Measurements from ENCODE around the gene POLR2C.
"Not testable (repeated sequence)": the region's sequence is repeated elsewhere in the genome, so short reads cannot be mapped to it uniquely, and the experiment has no call there.

POLR2C gene

DNA sequence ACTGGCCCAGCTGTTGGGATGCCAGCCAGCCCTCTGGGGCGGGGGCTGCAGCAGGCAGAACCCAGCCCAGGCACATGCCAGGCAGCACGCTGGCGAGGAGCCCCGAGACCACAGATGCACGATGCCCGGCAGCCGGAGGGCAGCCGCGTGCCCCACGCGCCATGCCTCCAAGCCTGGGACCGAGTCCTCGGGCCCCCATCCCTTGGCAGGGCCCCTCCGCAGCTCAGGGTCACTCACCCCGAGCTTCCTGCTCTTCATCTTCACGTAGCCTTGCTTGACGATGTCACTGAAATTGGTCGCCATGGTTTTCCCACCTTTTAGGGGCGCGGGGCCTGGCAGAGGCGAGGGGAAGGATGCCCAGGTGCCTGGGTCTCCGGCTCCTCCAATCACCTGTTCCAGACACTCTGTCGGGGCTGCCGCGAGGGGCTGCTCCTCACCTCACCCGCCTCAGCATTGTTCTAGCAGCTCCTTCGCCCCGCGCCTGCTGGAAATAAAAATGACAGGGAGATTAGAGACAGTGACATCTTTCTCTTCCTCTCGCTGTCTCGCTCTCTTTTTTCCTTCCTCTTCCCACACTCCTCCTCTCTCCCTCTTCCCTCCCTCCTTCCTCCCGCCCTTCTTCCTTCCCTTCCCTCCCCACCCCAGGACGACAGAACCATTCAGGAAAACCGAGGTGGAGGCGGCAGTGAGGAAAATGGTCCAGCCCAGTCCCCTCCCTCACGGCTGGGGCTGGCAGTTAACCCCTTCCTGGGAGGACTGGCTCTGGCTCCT is 16.9 kb downstream of the POLR2C start:
- DNase-seq (ENCODE audit: low read depth in 2 of 2) = no peak

DNA sequence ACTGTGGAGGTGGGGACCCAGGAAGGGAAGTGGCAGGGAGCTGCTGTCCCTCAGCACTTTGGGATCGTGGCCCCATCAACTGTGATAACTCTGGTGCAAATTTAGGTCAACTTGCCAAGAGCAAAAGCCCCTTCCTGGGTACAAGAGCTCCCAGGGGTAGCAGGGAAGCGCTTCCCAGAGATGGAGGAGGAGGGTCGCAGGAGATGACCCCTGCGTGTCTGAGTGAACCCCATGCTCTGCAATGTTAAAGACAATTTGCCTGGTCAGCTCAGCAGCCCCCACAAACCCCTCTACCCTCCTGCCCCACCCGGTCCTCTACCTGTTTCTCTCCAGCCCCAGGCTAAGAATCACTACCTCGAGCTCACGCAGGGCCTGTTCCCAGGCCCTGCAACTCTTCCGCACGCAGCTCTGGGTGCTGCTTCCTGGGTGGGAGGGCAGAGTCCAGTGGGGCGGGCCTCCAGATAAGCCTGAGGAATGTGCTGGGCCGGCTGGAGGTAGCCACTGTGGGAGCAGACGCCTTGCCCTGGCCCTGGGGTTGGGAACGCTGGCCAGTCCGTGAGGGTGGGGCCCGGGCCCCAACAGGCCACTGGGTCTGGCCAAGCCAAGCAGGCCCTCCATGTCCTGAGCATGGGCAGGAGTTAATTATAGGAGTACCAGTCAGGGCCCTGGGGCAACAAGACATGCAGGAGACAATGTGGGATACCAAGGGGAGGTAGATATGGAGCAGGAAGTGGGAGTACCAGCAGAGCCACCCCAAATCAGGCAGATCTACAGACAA is 17.7 kb downstream of the POLR2C start:
- DNase-seq (ENCODE audit: low read depth in 2 of 2) = no peak

DNA sequence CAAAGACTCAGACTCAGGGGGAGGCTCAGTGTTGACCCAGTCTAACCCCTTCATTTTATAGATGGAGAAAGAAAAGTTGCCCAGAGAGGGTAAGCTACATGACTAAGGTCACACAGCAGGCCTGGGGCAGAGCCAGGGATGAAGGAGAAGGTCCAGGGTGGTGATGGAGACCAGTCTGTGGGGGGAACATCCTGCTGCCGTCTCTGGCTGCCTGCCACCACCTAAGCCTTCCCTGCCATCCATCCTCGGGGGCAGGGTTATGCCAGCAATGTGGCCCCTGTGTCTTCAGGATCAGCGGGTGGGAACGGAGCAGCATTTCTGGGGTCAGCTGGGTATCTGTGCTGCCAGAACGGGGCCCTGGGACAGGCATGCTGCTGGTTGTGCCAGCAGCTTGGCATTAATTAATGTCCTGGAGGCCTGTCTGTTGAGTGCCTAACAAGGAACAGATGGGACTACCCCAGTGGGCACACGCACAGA is 18.3 kb downstream of the POLR2C start:
- DNase-seq (ENCODE audit: low read depth in 2 of 2) = no peak

DNA sequence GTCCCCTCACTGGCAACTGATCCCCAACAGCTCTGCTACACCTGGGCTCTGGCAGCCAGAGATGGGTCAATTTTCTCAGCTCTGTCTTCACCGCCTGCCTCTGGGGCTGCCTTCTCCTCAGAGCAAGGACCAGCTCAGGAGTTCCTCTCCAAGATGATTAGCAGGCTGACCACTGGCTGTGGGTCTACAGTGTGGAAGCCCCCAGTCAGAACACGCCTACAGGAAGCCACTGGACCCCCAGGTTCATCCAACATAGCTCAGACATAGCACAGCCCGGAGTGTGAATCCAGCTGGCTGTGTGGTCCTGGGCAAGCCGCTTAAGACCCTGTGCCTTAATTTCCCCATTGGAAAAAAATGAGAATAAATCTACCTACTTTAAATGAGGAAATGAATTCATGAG is 18.9 kb downstream of the POLR2C start:
- DNase-seq (ENCODE audit: low read depth in 2 of 2) = no peak

DNA sequence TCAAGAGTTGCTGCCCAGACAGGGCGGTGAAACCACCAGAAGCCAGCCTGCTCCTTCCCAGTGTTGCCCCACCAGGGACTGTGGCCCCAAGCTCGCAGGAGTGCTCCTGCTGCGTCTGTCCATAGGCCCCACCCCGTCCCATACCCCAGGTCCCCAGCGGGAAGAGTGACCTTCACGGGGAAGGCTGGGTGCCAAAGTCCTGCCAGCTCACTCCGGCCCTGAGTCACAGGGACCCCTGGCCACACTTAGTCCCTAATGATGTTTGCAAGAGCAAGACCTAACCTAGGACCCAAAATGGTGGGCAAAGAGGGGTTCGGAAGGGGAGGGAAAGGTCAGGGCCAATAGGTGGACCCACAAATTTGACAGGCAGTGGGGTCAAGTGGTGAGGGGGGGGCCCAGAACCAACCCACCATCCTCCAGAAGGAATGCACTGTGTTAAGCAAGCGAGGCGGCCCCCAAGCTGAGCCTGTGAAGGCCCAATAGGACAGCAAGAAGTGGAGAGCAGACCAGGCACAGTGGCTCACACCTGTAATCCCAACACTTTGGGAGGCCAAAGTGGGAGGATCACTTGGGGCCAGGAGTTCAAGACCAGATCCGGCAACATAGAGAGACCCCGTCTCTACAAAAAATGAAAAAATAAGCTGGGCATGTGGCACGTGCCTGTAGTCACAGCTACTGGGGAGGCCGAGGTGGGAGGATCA is 20.5 kb downstream of the POLR2C start:
- no peak for DNase-seq (ENCODE audit: low read depth in 2 of 2)

DNA sequence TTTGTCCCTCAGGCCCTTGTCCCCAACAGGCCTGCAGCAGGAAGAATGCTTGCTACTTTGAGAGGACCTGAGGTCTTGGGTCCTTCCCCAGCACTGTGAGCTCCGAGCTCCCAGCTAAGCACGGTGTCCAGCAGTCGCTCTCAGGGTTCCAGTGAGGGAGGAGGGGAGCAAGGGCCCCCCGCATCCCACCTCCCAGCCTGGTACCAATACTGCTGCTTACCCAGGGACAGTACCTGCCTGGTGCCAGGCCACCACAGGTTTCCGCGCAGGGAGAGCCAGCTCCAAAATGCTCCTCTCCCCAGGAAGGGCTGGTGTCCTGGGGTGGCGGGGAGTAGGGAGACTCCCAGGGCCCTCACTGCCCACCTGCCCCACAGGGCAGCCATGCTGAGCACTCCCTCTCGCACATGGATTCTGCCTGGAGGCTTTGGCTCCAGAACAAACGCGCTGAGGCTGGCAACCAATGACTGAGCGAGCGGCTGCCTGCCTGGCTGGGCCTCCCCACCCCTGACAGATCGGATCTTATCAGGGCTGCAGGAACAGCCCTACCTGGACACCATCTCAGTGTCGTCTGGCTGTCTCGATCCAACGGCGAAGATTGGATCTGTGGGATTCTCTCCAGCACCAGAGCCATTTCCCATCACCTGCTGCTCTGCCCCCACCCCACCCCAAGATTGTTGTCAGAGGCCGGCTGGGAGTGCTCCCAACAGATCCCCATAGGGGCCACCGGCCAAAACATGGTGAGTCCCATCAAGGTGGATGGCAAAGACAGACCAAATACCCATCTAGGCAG is 21.4 kb downstream of the POLR2C start:
- no peak for DNase-seq (ENCODE audit: low read depth in 2 of 2)

DNA sequence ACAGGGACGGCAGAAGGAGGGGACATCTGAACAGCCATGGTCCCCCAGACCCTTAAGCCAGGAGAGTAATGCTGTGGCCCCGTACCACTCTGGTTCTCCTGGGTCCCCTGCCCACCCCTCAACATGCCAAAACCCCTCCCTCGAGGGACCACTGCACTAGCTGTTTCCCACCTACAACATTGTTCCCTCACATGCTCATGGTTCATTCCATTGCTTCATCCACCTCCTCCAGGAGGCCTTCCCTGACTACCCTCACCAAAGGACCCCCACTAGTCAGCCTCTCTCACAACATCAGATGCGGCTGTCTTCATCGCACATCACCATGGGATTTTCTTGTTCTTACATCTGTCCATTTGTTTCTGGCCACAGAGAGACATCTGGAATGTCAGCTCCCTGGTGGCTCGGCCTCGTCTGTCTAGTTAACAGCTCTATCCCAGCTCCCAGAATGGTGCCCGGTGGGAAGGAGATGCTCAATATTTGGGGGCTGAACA is 22.1 kb downstream of the POLR2C start:
- no peak for DNase-seq (ENCODE audit: low read depth in 2 of 2)

DNA sequence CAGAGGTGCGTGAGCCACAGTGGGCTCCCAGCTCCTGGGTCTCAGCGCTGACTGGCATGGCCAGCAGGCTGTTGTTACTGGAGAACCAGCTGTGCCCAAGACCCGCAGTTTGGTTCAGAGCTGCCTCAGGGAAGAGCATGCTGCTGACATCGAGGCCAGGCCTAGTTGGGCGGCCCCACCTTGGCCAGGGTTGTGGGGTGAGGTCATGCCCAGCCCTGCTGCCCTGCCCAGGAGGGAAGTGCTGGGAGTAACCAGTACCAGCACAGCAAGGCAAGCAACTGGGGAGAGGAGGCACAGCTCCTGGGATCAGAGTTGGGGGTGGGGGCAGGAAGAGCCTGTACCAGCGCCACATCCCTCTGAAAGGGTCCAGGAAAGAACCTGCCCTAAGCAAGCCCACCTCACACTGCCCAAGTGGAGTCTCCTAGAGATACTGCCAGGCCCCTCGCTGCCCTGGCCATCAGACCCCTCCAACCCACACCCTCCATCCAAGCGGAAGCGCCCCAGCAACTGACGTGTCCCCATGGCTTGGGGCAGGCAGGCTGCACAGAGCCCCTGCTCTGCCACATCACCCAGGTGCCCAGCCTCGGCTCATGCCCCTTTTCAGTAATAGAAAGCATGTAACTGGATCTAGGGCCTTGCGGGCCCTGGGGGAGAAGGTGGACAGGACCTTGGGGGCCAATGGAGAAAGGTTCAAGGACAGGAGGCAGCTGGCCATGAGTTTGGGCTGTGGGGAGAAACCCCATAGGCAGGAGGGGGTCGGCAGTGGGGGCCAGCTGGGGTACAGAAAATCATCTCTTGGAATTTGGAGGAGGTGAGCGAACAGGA is 22.8 kb downstream of the POLR2C start:
- no peak for DNase-seq (ENCODE audit: low read depth in 2 of 2)

DNA sequence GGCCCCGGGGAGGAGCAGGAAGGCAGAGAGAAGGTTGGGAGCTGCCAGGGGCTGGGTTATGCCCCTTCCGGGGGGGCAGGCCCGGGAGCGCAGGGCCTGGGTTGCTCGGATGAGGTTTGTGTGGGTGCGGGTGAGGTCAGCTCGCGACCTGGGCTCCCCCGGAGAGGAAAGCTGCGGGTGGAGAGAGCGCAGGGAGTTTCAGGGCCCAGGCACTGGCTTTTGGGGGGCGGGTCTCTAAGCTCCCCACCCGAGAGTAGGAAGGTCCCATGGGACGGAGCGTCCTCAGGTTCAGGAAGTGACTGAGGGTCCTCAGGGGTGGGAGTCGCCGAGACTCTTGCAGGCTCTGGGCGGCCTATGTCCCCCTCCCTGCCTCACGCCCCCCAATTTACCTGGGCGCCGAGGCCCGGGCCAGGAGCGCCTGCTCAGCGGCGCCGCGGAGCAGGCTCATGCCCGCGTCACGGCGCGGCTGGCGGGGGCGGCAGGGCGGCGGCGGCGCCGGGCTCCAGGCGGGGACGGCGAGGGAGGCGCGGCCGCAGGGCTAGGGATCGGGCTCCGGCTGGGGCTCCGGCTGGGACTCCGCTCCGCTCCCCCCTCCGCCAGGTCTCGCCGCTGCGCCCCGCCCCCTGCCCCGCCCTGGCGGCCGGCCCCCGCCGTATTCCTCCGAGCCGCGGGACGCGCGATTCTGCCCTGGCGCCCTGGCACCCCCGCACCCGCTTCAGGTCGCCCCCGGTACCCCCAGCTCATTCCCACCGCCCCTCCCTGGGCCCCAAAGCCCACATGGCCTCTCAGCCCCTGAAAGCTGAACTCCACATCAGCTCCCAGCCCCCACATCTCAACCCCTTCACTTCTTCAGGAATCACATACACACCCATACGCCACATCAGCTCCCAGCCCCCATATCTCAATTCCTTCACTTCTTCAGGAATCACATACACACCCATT is 23.7 kb downstream of the POLR2C start, which contains the start of gene DOK4:
Gene DOK4 (minus strand): TSS at position 578 of the 942 bp plus-strand sequence. CDS start 6,986 bp downstream, outside the sequence.
- DNase-seq (ENCODE audit: low read depth in 2 of 2) = peak; percentile 72 to 86

DNA sequence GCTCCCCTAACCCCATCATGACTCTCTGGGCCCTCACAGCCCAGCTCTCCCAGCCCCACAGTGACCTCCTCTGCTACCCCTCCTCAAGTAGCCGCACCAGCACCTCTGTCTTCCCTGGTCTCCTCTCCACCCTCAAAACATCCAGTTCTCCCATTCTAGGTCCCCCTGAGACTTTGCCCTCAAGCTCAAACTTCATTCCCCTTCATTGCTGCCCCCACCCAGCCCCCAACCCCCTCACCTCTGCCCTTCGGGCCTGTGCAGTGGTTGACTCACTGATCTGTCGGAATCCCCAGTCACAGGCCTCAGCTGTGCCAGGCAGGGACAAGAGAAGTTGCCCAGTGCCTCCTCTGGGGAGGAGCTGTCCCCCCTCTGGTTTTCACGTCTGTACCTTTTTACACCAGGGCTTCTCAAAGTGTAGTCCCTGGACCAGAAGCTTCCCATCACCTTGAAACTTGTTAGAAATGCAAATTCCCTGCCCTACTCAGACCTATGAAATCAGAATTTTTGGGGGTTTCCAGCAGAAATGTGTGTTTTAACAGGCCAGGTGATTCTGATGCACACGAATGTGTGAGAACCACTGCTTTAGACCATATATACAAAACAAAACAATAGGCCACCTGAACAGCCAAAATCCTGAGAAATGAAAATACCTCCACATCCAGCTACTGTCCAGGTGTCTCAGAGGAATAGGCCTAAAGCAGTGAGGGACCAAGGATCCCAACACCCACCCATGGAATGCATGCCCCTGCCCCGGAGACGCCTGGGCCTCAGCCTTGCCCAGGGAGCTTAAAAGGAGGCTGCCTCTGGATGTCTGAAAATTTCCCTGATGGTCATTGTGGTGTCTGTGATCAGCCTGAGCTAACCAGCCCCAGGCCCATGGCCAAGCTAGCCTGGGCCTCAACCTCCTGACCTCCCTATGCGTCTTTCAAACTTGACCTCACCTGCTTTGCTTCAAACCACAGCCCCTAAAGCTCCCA is 24.7 kb downstream of the POLR2C start:
- no peak for DNase-seq (ENCODE audit: low read depth in 2 of 2)

DNA sequence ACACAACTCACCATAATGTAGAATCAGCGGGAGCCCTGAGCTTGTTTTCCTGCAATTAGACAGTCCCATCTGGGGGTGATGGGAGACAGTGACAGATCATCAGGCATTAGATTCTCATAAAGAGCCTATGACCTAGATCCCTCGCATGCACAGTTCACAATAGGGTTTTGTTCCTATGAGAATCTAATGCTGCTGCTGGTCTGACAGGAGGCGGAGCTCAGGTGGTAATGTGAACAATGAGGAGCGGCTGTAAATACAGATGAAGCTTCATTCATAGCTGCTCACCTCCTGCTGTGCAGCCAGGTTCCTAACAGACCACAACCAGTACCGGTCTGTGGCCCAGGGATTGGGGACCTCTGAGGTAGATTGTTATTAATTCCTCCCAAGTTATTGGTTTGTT is 26.8 kb downstream of the POLR2C start:
- DNase-seq (ENCODE audit: low read depth in 2 of 2) = no peak

DNA sequence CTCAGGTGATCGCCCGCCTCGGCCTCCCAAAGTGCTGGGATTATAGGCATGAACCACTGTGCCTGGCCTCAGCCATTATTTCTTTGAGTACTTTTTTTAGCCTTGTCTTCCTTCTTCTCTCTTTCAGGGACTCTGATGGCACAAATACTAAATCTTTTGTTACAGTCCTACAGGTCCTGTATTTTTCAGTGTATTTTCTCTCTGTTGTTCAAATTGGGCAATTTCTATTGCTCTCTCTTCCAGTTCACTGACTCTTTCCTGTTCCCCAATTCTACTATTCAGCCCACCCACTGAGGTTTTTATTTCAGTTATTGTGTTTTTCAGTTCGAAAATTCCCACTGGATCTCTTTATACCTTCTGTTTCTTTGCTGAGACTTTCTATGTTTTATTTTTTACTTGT is 31.3 kb downstream of the POLR2C start:
- no peak for DNase-seq (ENCODE audit: low read depth in 2 of 2)

DNA sequence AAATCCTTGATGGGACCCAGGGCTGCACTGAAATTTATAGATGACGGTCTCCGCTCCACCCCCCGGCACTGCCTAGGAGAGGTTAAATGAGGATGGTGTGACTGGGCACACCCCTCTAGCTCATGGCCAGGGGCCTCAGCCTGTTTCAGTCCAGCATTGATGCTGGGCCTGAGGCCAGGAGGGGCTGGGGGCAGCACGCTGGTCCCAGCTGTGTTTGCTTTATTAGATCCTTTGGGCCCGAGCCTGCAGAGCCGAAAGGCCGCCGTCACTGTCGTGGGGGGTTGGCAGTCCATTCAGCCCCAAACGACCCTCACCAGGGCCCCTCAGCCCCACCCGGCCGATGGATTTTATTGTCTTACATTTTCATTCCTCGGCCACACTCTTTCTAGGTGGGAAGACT is 34.6 kb downstream of the POLR2C start:
- no peak for DNase-seq (ENCODE audit: low read depth in 2 of 2)

DNA sequence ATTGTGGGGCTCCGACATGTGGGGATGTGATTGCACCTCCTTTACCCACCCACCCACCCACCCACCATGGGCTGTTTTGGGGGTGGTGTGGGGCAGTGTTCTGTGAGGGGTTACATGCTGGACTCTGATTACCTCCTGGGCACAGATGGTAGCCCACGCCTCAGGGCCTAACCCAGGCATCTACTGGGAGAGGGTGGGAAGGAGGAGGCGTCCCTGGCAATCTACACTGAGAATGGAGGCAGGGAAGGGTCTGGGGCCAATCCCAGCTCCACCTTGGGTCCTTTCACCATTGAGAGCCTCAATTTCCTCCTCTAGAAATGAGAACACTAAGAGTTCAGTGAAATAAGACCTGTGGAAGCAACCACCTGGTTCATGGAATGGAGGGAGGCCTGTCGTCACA is 35.6 kb downstream of the POLR2C start:
- DNase-seq (ENCODE audit: low read depth in 2 of 2) = no peak

DNA sequence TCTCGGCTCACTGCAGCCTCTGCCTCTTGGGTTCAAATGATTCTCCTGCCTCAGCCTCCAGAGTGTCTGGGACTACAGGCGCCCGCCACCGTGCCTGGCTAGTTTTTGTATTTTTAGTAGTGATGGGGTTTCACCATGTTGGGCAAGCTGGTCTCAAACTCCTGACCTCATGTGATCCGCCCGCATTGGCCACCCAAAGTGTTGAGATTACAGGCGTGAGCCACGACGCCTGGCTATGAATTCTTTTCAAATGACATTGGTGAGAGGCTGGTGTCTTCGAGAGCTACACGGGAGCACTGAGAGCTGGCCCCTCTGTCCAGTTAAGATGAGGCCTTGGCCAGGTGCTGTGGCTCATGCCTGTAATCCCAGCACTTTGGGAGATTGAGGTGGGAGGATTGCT is 37.5 kb downstream of the POLR2C start:
- DNase-seq (ENCODE audit: low read depth in 2 of 2) = not testable (repeated sequence)

DNA sequence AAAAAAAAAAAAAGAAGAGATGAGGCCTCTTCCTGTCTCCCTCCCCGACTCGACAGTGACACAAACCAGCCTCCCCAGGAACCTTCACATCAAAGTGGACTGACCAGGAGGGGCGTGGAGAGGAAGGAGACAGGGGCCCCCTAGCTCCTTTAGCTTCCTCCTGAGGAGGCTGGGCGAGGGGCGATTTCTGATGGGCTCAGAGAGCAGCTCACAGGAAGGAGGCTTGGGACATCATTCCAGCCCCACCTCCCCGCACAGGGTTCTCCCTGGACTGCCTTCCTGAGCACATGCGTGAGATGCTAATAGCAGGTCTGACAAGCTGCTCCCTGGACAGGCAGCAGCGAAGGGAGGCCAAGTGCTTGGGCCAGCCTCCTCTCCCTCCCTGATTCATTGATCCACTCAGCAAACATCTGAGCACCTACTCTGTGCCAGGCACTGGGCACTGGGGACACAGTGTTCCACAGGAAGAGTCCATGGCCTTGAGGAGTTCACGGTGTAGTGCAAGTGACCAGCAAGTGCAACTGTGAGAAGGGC is 38.2 kb downstream of the POLR2C start:
- no peak for DNase-seq (ENCODE audit: low read depth in 2 of 2)

DNA sequence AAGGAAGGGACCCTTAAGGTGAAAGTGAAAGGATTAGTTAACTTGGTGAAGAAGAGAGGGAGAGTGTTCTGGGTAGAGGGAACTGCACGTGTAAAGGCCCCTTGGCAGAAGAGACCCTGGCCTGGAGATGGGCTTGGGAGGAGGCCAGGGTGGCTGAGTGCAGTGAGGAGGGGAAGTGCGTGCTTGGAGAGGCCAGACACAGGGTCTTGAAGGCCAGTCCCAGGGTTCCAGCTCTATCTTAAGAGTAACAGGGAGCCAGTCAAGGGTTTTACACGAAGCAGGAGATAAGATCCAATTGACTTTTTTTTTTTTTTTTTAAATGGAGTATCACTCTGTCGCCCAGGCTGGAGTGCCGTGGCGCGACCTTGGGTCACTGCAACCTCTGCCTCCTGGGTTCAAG is 39.0 kb downstream of the POLR2C start:
- no peak for DNase-seq (ENCODE audit: low read depth in 2 of 2)
